B cell (primary cell): ENCODE results near the gene PPP1R12C. TPM values are rescaled to one million over a fixed set of nuclear protein-coding genes. Genes with fewer than 3 reads are reported as not detected.

Experiments used
- ATAC-seq: fragments of 200-7000 bp; cut with Tn5 transposase; one replicate; pipeline ENCODE4 v1.10.0; 2021; ENCODE audit warnings: low read depth, mild to moderate bottlenecking, moderate number of reproducible peaks, moderate library complexity
- CTCF ChIA-PET: fragments of 350-600 bp; sonication (Branson Sonifier 250); formaldehyde crosslinking; loops from one replicate; lab custom pipeline; 2021; ENCODE audit warnings: antibody characterized with exemption, inconsistent platforms; lab: Charles Lee
- POLR2A ChIA-PET: fragments of 350-600 bp; sonication (Branson Sonifier 250); formaldehyde crosslinking; loops from one replicate; lab custom pipeline; 2021; ENCODE audit warnings: antibody characterized with exemption; lab: Charles Lee
- DNase-seq: peaks from one replicate; pipeline ENCODE4 v3.0.0; 2013
- H2AFZ ChIP-seq: 2 replicates; pipeline ENCODE4 v1.6.1; 2012; ENCODE audit warnings: mild to moderate bottlenecking, low read depth, low read length; ENCODE audit not compliant: insufficient read depth, poor library complexity, severe bottlenecking
- H3K27ac ChIP-seq, 2 donors: 1 replicate in 1 of 2; 2 replicates in 1 of 2; pipeline ENCODE4 v1.5.1; 2012 to 2013; ENCODE audit warnings: low read length in 2 of 2, mild to moderate bottlenecking in 2 of 2, moderate library complexity in 1 of 2
- H3K27me3 ChIP-seq, 4 experiments: fragments of 200-600 bp in 1 of 4; sonication (generic) in 1 of 4; replicated peaks in 1 of 4; 1 replicate in 2 of 4; 2 replicates in 2 of 4; pipeline versions ENCODE4 v1.6.1 to v1.7.0; 2013 to 2016; ENCODE audit warnings: low read length in 3 of 4, mild to moderate bottlenecking in 2 of 4, mixed read lengths in 1 of 4, moderate library complexity in 1 of 4; ENCODE audit not compliant: insufficient read depth in 4 of 4, control insufficient read depth in 3 of 4; ENCODE audit errors: control extremely low read depth in 1 of 4
- H3K36me3 ChIP-seq, 2 experiments: replicated peaks in 1 of 2; 1 replicate in 1 of 2; 2 replicates in 1 of 2; pipeline versions ENCODE4 v1.6.1 to v1.7.1; 2013; ENCODE audit warnings: low read length in 1 of 2; ENCODE audit not compliant: insufficient read depth in 2 of 2, control insufficient read depth in 1 of 2; ENCODE audit errors: control extremely low read depth in 1 of 2, extremely low read depth in 1 of 2
- H3K4me1 ChIP-seq, 2 donors: fragments of 200-600 bp in 1 of 2; sonication (generic) in 1 of 2; 1 replicate in 1 of 2; 2 replicates in 1 of 2; pipeline versions ENCODE4 v1.5.1 to v1.6.1; 2013 to 2017; ENCODE audit warnings: low read length in 2 of 2; ENCODE audit not compliant: control insufficient read depth in 2 of 2, insufficient read depth in 2 of 2
- H3K4me2 ChIP-seq: replicated peaks from 2 replicates; pipeline ENCODE3; 2012; ENCODE audit warnings: mild to moderate bottlenecking, low read depth, low read length; ENCODE audit not compliant: poor library complexity, severe bottlenecking
- H3K4me3 ChIP-seq, 5 experiments: fragments of 200-600 bp in 1 of 5; sonication (generic) in 1 of 5; 1 replicate in 3 of 5; 2 replicates in 2 of 5; pipeline versions ENCODE4 v1.5.1 to v1.7.0; 2011 to 2016; ENCODE audit warnings: low read length in 4 of 5, mild to moderate bottlenecking in 4 of 5, low read depth in 2 of 5, control low read depth in 1 of 5, moderate library complexity in 1 of 5; ENCODE audit not compliant: insufficient read depth in 1 of 5; ENCODE audit errors: control extremely low read depth in 1 of 5, extremely low read depth in 1 of 5
- H3K79me2 ChIP-seq: fragments of 200-600 bp; sonication (generic); one replicate; pipeline ENCODE4 v1.6.0; 2016; ENCODE audit warnings: low read length; ENCODE audit not compliant: control insufficient read depth, insufficient read depth
- H3K9ac ChIP-seq: fragments of 200-600 bp; sonication (generic); 2 replicates; pipeline ENCODE4 v1.6.1; 2017; ENCODE audit warnings: mild to moderate bottlenecking, low read length, moderate library complexity
- H3K9me3 ChIP-seq, 3 donors: one replicate each; pipeline versions ENCODE4 v1.6.1 to v1.7.1; 2013; ENCODE audit warnings: low read length in 2 of 3; ENCODE audit not compliant: control insufficient read depth in 2 of 3, insufficient read depth in 1 of 3; ENCODE audit errors: control extremely low read depth in 1 of 3
- H4K20me1 ChIP-seq: 2 replicates; pipeline ENCODE4 v1.6.0; 2012; ENCODE audit warnings: mild to moderate bottlenecking, low read length; ENCODE audit not compliant: insufficient read depth, control insufficient read depth, poor library complexity, severe bottlenecking
- H3K27ac Mint-ChIP-seq: one replicate; pipeline ENCODE4 v1.8.0; 2021; ENCODE audit warnings: mixed read lengths
- H3K27me3 Mint-ChIP-seq: one replicate; pipeline ENCODE4 v1.8.0; 2021; ENCODE audit warnings: mixed read lengths
- H3K4me1 Mint-ChIP-seq: one replicate; pipeline ENCODE4 v1.8.0; 2021; ENCODE audit warnings: mixed read lengths
- H3K4me3 Mint-ChIP-seq: one replicate; pipeline ENCODE4 v1.8.0; 2021; ENCODE audit warnings: mixed read lengths
- H3K9me3 Mint-ChIP-seq: one replicate; pipeline ENCODE4 v1.8.0; 2022; ENCODE audit warnings: mixed read lengths; ENCODE audit not compliant: insufficient read depth
- EZH2 ChIP-seq: IDR thresholded peaks from 2 replicates; pipeline ENCODE4 v1.6.1; 2012; ENCODE audit warnings: borderline replicate concordance, low read depth, mild to moderate bottlenecking, moderate library complexity, low read length; ENCODE audit not compliant: insufficient read depth, poor library complexity, severe bottlenecking
- WGBS: methylation state at CpG from one replicate; pipeline ENCODE4 v1.1.5; 2013; ENCODE audit warnings: missing lambda C conversion rate; ENCODE audit not compliant: insufficient coverage; 5-methylcytosine and 5-hydroxymethylcytosine counted together
- intact Hi-C: fragments of 100-400 bp; cut with micrococcal nuclease; formaldehyde crosslinking; loops from one replicate; pipeline ENCODE4 v1.10.0; 2022
- polyA plus RNA-seq: library from polyadenylated mRNA; depleted of rRNA; stranded (reverse); fragments of >200 nt; gene quantifications from 2 replicates; pipeline ENCODE4 v1.2.3, GENCODE V29; 2012
- total RNA-seq, 2 donors: library from RNA; stranded (reverse); fragments of 120-200 nt in 1 of 2; gene quantifications; 1 replicate in 1 of 2; 2 replicates in 1 of 2; pipeline versions ENCODE4 v1.2.3 to v1.2.4, GENCODE V29; 2013 to 2022
- TF ChIP-seq, protein P1 (sequence below): fragments of 200-600 bp; IDR thresholded peaks from one replicate; pipeline ENCODE4 v1.8.0; 2022; ENCODE audit warnings: antibody characterized with exemption, mild to moderate bottlenecking

Gene PPP1R12C
- total and polyA plus RNA-seq, 2 donors (not counting 1 experiment from before 2014, with no cell fraction given), result 145 to 179 TPM

DNA sequence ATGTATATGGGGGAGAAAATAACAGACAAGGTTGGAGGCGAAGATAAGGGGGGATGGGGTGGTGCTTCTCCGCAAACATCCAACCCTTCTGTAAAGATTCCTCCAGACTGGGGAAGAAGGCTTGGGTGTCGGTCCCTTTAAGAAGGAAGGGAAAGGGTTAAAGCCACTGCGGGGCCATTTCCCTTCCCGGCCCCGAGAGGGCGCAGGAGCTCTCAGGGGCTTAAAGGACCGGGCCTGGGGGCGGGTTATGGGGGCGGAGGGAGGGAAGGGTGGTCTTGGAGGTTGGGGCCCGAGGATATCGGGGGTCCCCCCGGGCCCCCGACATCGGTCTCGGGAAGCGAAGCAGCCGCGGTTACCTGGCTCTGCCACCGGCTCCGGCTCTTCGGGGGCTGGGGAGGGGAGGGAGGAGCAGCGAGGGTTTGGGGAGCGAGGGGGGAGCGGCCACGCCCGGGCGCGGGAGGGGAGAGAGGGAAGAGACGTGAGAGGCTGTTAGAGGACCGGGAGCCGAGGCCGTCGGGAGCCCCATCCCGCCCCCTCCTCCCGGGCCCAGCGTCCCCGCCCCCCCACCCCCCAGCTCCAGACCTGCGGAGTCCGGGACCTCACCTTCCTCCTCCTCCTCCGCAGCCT lies 28.8 kb upstream of the PPP1R12C start:
- TF ChIP-seq EZH2, result no peak
- TF ChIP-seq, protein P1, sequence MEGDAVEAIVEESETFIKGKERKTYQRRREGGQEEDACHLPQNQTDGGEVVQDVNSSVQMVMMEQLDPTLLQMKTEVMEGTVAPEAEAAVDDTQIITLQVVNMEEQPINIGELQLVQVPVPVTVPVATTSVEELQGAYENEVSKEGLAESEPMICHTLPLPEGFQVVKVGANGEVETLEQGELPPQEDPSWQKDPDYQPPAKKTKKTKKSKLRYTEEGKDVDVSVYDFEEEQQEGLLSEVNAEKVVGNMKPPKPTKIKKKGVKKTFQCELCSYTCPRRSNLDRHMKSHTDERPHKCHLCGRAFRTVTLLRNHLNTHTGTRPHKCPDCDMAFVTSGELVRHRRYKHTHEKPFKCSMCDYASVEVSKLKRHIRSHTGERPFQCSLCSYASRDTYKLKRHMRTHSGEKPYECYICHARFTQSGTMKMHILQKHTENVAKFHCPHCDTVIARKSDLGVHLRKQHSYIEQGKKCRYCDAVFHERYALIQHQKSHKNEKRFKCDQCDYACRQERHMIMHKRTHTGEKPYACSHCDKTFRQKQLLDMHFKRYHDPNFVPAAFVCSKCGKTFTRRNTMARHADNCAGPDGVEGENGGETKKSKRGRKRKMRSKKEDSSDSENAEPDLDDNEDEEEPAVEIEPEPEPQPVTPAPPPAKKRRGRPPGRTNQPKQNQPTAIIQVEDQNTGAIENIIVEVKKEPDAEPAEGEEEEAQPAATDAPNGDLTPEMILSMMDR, result peak; percentile 54
- Histone ChIP-seq H3K4me2 (peak overlapping the region; percentile 57), H4K20me1 (no peaks in the 10 kb centered on the region), H3K9ac (no peak overlapping the region), H3K79me2 (no peaks in the 10 kb centered on the region), H3K4me1 (peaks cover 16 to 19% of the 10 kb centered on the region in 2 donors), H2AFZ (no peak overlapping the region), H3K27me3 (peaks cover 0 to 76% (median 34%) of the 10 kb centered on the region in 4 experiments), H3K9me3 (peaks cover 0 to 9% (median 0%) of the 10 kb centered on the region in 3 donors), H3K27ac (no peak overlapping the region), H3K4me3 (no peak overlapping the region), H3K36me3 (no peaks in the 10 kb centered on the region)
- POLR2A ChIA-PET, result no interaction called here
- ATAC-seq (no peak), DNase-seq (peak; percentile 51)
- peaks cover 6% of the 10 kb centered on the region for H3K4me1 Mint-ChIP-seq
- intact Hi-C loops, result no loop called here
- no peaks in the 10 kb centered on the region for H3K9me3 Mint-ChIP-seq
- no peak overlapping the region for H3K27ac Mint-ChIP-seq
- H3K27me3 Mint-ChIP-seq, result peaks cover 49% of the 10 kb centered on the region
- CTCF ChIA-PET, result interaction anchor here (0.8 kb wide), 1 partner anchor 239 kb away, joined by 3 read pairs; no protein-coding TSS in a partner anchor
- H3K4me3 Mint-ChIP-seq, result no peak overlapping the region
- 2% methylated on average over 22 of the region's 41 CpGs for WGBS

DNA sequence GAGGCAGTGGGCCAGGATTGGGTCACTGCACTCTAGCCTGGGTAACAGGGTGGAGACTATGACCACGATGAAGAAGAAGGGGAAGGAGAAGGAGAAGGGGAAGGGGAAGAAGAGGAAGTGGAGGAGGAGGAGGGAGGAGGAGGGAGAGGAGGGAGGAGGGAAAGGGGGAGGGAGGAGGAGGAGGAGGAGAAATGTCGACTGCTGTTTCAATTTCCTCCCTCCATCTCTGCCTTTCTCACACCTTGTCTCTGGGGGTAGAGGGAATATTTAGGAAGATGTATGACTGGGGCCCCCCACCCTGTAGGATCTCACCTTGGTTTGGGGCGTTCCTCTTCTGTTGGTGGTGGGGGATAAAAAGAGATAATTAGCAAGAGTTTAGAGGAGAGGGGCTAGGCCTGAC lies 27.8 kb upstream of the PPP1R12C start:
- TF ChIP-seq EZH2, result no peak
- TF ChIP-seq, protein P1, result no peak
- CTCF ChIA-PET, result interaction anchor here (2.6 to 6.3 kb wide), 3 partner anchors 239 to 487 kb away, joined by 10 to 75 read pairs (median 13); partner anchors contain the start of gene TMEM238
- Histone ChIP-seq H3K79me2 (no peaks in the 10 kb centered on the region), H3K9ac (no peak overlapping the region), H3K9me3 (peaks cover 0 to 9% (median 0%) of the 10 kb centered on the region in 3 donors), H4K20me1 (no peaks in the 10 kb centered on the region), H3K4me1 (peaks cover 19 to 22% of the 10 kb centered on the region in 2 donors), H3K4me2 (no peak overlapping the region), H3K27me3 (peaks cover 0 to 84% (median 37%) of the 10 kb centered on the region in 4 experiments), H3K4me3 (no peak overlapping the region), H3K27ac (no peak overlapping the region), H2AFZ (no peak overlapping the region), H3K36me3 (no peaks in the 10 kb centered on the region)
- Mint-ChIP-seq H3K27me3 (peaks cover 47% of the 10 kb centered on the region), H3K9me3 (no peaks in the 10 kb centered on the region), H3K27ac (no peak overlapping the region), H3K4me3 (no peak overlapping the region), H3K4me1 (peaks cover 7% of the 10 kb centered on the region)
- ATAC-seq (no peak), DNase-seq (no peak)
- intact Hi-C loops, result no loop called here
- POLR2A ChIA-PET, result no interaction called here
- WGBS, result 6% methylated on average over 2 of the region's 3 CpGs
